Subcutaneous adipose tissue (tissue), 4 donors: Measurements from ENCODE around the gene GPC6. TPM values are rescaled to one million over a fixed set of nuclear protein-coding genes. Genes with fewer than 3 reads are reported as not detected.

Experiments
- total RNA-seq, 4 donors: library from RNA; depleted of rRNA; stranded (reverse); fragments of >200 nt; gene quantifications; one replicate each; pipeline ENCODE4 v1.1.0, GENCODE V29; 2016
- TF ChIP-seq, protein P1 (sequence below): fragments of 450-650 bp; IDR thresholded peaks from one replicate; pipeline ENCODE4 v1.5.1; 2016; ENCODE audit warnings: low read depth, mild to moderate bottlenecking, control low read depth, antibody characterized with exemption, moderate library complexity

The GPC6 gene
- total RNA-seq, 4 donors from 2014 or later: 16.2 to 30.6 (median 26.9) TPM

DNA sequence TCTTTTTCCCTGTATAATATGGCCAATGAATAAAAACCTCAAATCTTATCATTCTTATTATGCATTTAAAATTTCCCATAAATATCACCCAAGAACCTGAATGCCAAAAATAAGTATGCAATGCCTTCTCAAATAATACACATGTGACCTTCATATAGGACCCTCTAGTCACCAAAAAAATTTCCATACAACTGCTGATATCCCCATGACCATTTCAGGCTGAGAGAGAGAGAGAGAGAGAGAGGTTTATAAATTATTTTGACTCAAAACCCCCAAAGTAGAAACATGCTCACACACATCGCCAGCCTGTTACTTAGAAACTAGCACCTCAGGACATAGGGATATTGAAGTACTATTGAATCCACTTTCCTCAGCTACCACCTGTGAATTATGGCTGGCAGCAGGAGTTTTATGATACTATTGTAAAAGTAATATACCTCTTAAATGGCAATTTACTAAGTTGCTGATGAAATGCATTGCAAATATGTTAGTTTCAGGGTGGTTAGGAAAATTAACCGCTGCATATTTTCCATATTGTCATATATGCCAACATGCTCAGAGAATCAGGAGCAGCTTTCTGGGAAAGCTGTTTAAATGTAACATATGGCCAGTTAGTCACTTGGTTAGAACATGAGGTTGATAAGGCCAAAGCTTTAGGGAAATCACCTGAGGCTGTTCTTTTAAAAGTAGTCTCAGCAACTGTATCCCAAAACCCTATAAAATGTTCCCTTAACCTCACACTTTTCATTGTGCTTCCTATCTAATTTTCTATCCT lies 1022.0 kb downstream of the GPC6 start:
- TF ChIP-seq, protein P1, sequence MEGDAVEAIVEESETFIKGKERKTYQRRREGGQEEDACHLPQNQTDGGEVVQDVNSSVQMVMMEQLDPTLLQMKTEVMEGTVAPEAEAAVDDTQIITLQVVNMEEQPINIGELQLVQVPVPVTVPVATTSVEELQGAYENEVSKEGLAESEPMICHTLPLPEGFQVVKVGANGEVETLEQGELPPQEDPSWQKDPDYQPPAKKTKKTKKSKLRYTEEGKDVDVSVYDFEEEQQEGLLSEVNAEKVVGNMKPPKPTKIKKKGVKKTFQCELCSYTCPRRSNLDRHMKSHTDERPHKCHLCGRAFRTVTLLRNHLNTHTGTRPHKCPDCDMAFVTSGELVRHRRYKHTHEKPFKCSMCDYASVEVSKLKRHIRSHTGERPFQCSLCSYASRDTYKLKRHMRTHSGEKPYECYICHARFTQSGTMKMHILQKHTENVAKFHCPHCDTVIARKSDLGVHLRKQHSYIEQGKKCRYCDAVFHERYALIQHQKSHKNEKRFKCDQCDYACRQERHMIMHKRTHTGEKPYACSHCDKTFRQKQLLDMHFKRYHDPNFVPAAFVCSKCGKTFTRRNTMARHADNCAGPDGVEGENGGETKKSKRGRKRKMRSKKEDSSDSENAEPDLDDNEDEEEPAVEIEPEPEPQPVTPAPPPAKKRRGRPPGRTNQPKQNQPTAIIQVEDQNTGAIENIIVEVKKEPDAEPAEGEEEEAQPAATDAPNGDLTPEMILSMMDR: no peak

- TF ChIP-seq, protein P1: no peak
These were observed 1022.9 kb downstream of the GPC6 start for GRCh38 chr13:94249512-94249911.

DNA sequence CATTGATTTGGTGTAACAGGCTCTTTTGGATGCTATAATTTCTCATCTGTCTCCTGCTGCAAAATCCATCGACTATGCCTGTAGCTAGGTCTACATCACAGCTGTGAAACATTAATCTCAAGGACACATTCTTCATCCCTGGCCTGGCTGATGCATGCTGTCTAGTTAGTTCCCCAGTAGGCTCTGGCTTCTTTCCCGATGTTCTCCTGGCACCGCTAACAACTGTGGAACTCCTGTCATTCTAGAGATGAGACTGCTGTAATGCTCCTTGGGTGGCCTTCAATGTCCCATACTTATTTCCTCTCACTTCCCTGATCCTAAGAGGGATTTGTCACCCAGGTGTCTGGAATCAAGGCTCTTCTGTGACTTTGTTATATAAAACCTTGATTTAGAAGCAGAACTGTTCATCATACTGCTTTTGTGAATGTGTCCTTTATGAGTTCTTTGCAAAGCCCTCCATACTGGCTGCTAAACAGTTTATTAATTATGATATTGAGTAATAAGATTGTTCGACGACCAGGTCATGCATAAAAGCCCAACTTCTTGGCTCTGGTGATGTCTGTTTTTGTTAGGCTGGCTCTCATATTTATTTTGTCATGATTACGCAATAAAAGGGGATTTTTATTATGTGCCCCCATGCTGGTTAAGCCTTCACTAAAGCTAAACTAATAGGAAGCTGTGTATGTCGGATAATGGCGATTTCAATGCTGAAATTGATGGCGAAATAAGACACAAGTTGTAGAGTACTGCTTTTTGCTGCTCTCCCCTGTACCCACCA lies 1025.4 kb downstream of the GPC6 start:
- TF ChIP-seq, protein P1: no peak

DNA sequence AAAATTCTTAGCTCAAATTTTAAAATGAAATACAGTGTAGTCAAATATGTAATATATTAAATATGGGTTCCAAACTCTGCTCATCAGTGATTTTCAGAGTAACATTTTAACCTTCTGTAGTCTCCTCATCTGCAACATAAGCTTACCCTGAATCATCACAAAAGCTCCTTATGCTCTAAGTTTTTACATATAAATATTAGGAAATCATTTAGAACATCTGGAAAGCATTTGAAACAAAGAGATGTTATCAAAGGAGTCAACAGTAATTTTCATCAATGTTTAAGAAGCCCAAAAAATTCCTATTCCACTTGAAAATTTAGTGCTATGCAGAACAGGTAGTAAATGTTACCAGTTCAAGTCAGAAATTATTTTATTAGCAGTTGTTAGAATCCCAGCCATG lies 1028.1 kb downstream of the GPC6 start:
- TF ChIP-seq, protein P1: no peak

- TF ChIP-seq, protein P1: no peak
These were observed 1030.1 kb downstream of the GPC6 start for GRCh38 chr13:94256721-94257120.

- TF ChIP-seq, protein P1: no peak
These were observed 1033.4 kb downstream of the GPC6 start for GRCh38 chr13:94259984-94260383.

DNA sequence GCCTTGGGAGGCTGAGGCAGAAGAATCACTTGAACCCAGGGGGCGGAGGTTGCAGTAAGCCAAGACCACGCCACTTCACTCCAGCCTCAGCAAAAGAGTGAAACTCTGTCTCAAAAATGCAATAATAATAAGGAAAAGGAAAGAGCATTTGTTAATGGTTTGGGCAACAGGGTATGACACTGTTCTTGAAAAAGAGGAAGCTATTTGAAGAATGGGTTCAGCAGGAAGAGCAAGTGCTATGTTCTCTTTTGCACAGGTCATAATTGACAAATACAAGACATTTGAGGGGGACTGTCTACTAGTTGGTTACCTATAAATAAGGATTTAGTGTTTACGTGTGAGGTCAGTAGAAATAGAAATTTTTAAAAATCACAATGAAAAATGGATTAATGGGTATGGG lies 1034.6 kb downstream of the GPC6 start:
- TF ChIP-seq, protein P1: no peak
